GM12891 (cell line): Measurements from ENCODE around the gene NAA50.

Experiments
- POLR2A ChIP-seq: IDR thresholded peaks from 2 replicates; pipeline ENCODE4 v1.6.1; 2011; ENCODE audit warnings: low read depth, low read length, control low read depth
- POLR2AphosphoS5 ChIP-seq: IDR thresholded peaks from 2 replicates; pipeline ENCODE4 v1.6.1; 2011; ENCODE audit warnings: low read depth, low read length, control low read depth

DNA sequence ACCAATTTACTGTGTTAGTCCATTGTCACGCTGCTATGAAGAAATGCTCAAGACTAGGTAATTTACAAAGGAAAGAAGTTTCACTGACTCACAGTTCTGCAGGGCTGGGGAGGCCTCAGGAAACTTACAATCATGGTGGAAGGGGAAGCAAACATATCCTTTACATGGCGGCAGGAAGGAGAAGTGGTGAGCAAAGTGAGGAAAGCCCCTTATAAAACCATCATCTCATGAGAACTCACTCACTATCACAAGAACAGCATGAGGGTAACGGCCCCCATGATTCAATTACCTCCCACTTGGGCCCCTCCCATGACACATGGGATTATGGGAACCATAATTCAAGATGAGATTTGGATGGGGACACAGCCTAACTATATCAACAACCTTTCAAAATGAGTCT, 69.8 kb downstream of the NAA50 start:
- TF ChIP-seq POLR2AphosphoS5 (no peak), POLR2A (no peak)
